Nephron (organoid): ENCODE data around the gene GLE1.

Experiments used
- H3K27ac Mint-ChIP-seq, 3 experiments: 2 replicates each; pipeline ENCODE4 v1.8.0; 2020; ENCODE audit warnings: mixed read lengths in 3 of 3, mild to moderate bottlenecking in 2 of 3, moderate library complexity in 1 of 3
- H3K27me3 Mint-ChIP-seq: 2 replicates; pipeline ENCODE4 v1.8.0; 2021; ENCODE audit warnings: low read depth, mild to moderate bottlenecking, moderate library complexity, mixed read lengths
- H3K36me3 Mint-ChIP-seq: 2 replicates; pipeline ENCODE4 v1.8.0; 2020; ENCODE audit warnings: low read depth, mixed read lengths
- H3K4me1 Mint-ChIP-seq: 2 replicates; pipeline ENCODE4 v1.8.0; 2020; ENCODE audit warnings: mixed read lengths
- H3K4me3 Mint-ChIP-seq, 3 experiments: 2 replicates each; pipeline ENCODE4 v1.8.0; 2020; ENCODE audit warnings: mild to moderate bottlenecking in 3 of 3, mixed read lengths in 3 of 3, moderate library complexity in 2 of 3
- H3K9me3 Mint-ChIP-seq: 2 replicates; pipeline ENCODE4 v1.8.0; 2020; ENCODE audit warnings: mixed read lengths
- TF ChIP-seq, protein P1 (sequence below), 3 experiments: fragments of 200-600 bp; sonication (generic); IDR thresholded peaks; one replicate each; pipeline ENCODE4 v1.5.0; 2021; ENCODE audit warnings: antibody characterized with exemption in 3 of 3; ENCODE audit not compliant: unreplicated experiment in 3 of 3

GLE1 gene

DNA sequence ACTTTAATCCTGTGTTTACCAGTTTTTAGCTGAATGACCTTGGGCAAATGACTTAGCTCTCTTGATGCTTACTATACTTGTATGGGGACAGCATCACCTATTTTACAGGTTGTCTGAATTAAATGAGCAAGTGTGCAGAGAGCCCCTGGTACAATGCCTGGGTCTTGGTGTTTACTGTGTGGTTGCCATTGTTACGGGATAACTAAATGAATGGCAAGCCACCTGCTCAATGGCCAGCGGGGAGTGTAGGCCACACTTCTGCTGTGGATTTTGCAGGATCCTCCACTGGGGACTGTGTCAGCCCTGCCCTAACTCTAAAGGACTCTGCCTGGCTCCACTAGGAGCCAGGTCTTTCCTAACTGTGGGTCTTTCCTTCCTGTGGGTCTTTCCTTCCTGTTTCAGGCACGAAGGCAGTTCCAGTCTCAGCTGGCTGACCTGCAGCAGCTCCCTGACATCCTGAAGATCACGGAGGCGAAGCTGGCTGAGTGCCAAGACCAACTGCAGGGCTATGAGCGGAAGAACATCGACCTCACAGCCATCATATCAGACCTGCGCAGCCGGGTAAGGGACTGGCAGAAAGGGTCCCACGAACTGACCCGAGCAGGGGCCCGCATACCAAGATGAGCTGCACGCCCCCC, 10.3 kb upstream of the GLE1 start:
- H3K4me3 Mint-ChIP-seq = no peak overlapping the region
- no peaks in the 10 kb centered on the region for H3K27me3 Mint-ChIP-seq
- H3K36me3 Mint-ChIP-seq = peaks cover 51% of the 10 kb centered on the region
- TF ChIP-seq, protein P1, sequence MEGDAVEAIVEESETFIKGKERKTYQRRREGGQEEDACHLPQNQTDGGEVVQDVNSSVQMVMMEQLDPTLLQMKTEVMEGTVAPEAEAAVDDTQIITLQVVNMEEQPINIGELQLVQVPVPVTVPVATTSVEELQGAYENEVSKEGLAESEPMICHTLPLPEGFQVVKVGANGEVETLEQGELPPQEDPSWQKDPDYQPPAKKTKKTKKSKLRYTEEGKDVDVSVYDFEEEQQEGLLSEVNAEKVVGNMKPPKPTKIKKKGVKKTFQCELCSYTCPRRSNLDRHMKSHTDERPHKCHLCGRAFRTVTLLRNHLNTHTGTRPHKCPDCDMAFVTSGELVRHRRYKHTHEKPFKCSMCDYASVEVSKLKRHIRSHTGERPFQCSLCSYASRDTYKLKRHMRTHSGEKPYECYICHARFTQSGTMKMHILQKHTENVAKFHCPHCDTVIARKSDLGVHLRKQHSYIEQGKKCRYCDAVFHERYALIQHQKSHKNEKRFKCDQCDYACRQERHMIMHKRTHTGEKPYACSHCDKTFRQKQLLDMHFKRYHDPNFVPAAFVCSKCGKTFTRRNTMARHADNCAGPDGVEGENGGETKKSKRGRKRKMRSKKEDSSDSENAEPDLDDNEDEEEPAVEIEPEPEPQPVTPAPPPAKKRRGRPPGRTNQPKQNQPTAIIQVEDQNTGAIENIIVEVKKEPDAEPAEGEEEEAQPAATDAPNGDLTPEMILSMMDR (IDR thresholded peaks at IDR 0.05; ENCODE audit: unreplicated experiment in 3 of 3) = no peak
- H3K9me3 Mint-ChIP-seq = no peaks in the 10 kb centered on the region
- peak overlapping the region; percentile 41 to 76 (median 62) for H3K27ac Mint-ChIP-seq
- peaks cover 19% of the 10 kb centered on the region for H3K4me1 Mint-ChIP-seq

GRCh38 chr9:128494746-128495129, 9.8 kb upstream of the GLE1 start:
- H3K4me3 Mint-ChIP-seq = no peak overlapping the region
- H3K36me3 Mint-ChIP-seq = peaks cover 49% of the 10 kb centered on the region
- H3K9me3 Mint-ChIP-seq = no peaks in the 10 kb centered on the region
- TF ChIP-seq, protein P1 (IDR thresholded peaks at IDR 0.05; ENCODE audit: unreplicated experiment in 3 of 3) = no peak
- peak overlapping the region in 2 of 3 experiments; percentile 62 to 76 for H3K27ac Mint-ChIP-seq
- H3K4me1 Mint-ChIP-seq = peaks cover 19% of the 10 kb centered on the region
- no peaks in the 10 kb centered on the region for H3K27me3 Mint-ChIP-seq

- Mint-ChIP-seq H3K4me3 (no peak overlapping the region), H3K9me3 (no peaks in the 10 kb centered on the region), H3K36me3 (peaks cover 49% of the 10 kb centered on the region), H3K27me3 (no peaks in the 10 kb centered on the region), H3K27ac (peak overlapping the region; percentile 62 to 73 (median 69)), H3K4me1 (peaks cover 19% of the 10 kb centered on the region)
- TF ChIP-seq, protein P1 (IDR thresholded peaks at IDR 0.05; ENCODE audit: unreplicated experiment in 3 of 3) = no peak
Measured at GRCh38 chr9:128495296-128495695, 9.2 kb upstream of the GLE1 start.

- no peaks in the 10 kb centered on the region for H3K27me3 Mint-ChIP-seq
- no peaks in the 10 kb centered on the region for H3K9me3 Mint-ChIP-seq
- TF ChIP-seq, protein P1 (IDR thresholded peaks at IDR 0.05; ENCODE audit: unreplicated experiment in 3 of 3) = no peak
- peak overlapping the region; percentile 62 to 73 (median 69) for H3K27ac Mint-ChIP-seq
- peaks cover 19% of the 10 kb centered on the region for H3K4me1 Mint-ChIP-seq
- H3K4me3 Mint-ChIP-seq = no peak overlapping the region
- H3K36me3 Mint-ChIP-seq = peaks cover 50% of the 10 kb centered on the region
Measured at GRCh38 chr9:128495804-128496417, 8.6 kb upstream of the GLE1 start.

- Mint-ChIP-seq H3K27me3 (no peaks in the 10 kb centered on the region), H3K4me3 (no peak overlapping the region), H3K27ac (no peak overlapping the region), H3K4me1 (peaks cover 19% of the 10 kb centered on the region), H3K36me3 (peaks cover 45% of the 10 kb centered on the region), H3K9me3 (no peaks in the 10 kb centered on the region)
- TF ChIP-seq, protein P1 (IDR thresholded peaks at IDR 0.05; ENCODE audit: unreplicated experiment in 3 of 3) = no peak
Measured at GRCh38 chr9:128497824-128498610, 6.5 kb upstream of the GLE1 start.
